GM12891 (cell line): ENCODE measurements around the gene CREB5.

Source experiments
- POLR2A ChIP-seq: IDR thresholded peaks from 2 replicates; pipeline ENCODE4 v1.6.1; 2011; ENCODE audit warnings: low read depth, low read length, control low read depth
- POLR2AphosphoS5 ChIP-seq: IDR thresholded peaks from 2 replicates; pipeline ENCODE4 v1.6.1; 2011; ENCODE audit warnings: low read depth, low read length, control low read depth
- POU2F2 ChIP-seq: IDR thresholded peaks from 2 replicates; pipeline ENCODE4 v1.6.1; 2011; ENCODE audit warnings: low read depth, mild to moderate bottlenecking, control low read depth, low read length, moderate library complexity
- SPI1 ChIP-seq: IDR thresholded peaks from 2 replicates; pipeline ENCODE4 v1.6.1; 2011; ENCODE audit warnings: low read depth, low read length, control low read depth
- TAF1 ChIP-seq: IDR thresholded peaks from 2 replicates; pipeline ENCODE4 v1.6.1; 2011; ENCODE audit warnings: low read depth, low read length, control low read depth

DNA sequence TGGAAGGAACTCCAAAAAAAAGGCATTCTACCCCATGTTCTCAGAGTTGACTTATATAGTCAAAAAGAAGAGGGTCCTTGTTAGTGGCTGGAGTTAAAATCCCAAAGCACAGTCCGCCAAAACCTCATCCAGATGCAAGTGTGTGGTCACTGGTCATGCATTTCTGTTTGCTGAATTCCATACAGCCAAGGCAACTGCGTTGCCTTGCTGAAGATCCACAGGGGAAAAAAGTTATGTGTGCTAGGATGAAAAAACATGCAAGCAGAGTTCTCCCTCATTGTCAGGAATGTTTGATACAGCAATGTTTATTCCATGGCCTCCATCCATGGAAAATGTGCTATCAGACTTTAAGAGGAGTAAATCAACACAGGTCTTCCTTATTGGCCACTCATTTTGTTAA, 213.1 kb downstream of the CREB5 start:
- TF ChIP-seq POLR2AphosphoS5 = no peak
- no peak for TF ChIP-seq TAF1
- no peak for TF ChIP-seq POLR2A
- TF ChIP-seq POU2F2 = no peak
- no peak for TF ChIP-seq SPI1
